ENCODE results near the gene NDUFB2. TPM values are rescaled to one million over a fixed set of nuclear protein-coding genes. Genes with fewer than 3 reads are reported as not detected.

The NDUFB2 gene
- total and polyA plus RNA-seq, 9 of the 15 experiments (the other 6 are each of a cell fraction or from before 2014, with no cell fraction given): 220 to 2,075 (median 320) TPM

- 0 out of 2 replicates have a peak, but pooled peaks have one; percentile 18 for TF ChIP-seq STAG1 (CRISPR knock-in tag; IDR thresholded peaks at IDR 0.05; ENCODE audit: borderline replicate concordance)
- peak; percentile 97 for TF ChIP-seq POLR2B (IDR thresholded peaks at IDR 0.05; ENCODE audit: low read depth, partially characterized antibody)
- peak; percentile 26 for TF ChIP-seq EGR1 (conservative IDR thresholded peaks at IDR 0.05)
- TF ChIP-seq HCFC1 (IDR thresholded peaks at IDR 0.05; ENCODE audit: low read depth, low read length): peak; percentile 88
- TF ChIP-seq PATZ1 (CRISPR knock-in tag; IDR thresholded peaks at IDR 0.05; ENCODE audit: borderline replicate concordance): no peak
- peak; percentile 63 for TF ChIP-seq KAT2B (IDR thresholded peaks at IDR 0.05; ENCODE audit: low read depth, low read length)
- no peak; the same call in 1 of the 2 replicates for TF ChIP-seq ATF3 (IDR thresholded peaks at IDR 0.05)
- TF ChIP-seq ATF3 (CRISPR knock-in tag; conservative IDR thresholded peaks at IDR 0.05): peak; percentile 79
- peak; percentile 8 for TF ChIP-seq CBFA2T2 (conservative IDR thresholded peaks at IDR 0.05)
- TF ChIP-seq HBP1 (CRISPR knock-in tag; IDR thresholded peaks at IDR 0.05): 0 out of 2 replicates have a peak, but pooled peaks have one; percentile 5
- TF ChIP-seq KAT8 (IDR thresholded peaks at IDR 0.05; ENCODE audit: low read depth): no peak
- TF ChIP-seq XRCC4 (IDR thresholded peaks at IDR 0.05; ENCODE audit: extremely low read depth, insufficient read depth, insufficient read length): no peak
- TF ChIP-seq NCOA2 (IDR thresholded peaks at IDR 0.05; ENCODE audit: partially characterized antibody in 2 of 2): no peak
- TF ChIP-seq BRD9 (IDR thresholded peaks at IDR 0.05; ENCODE audit: low read depth, partially characterized antibody): no peak
- TF ChIP-seq RREB1 (CRISPR knock-in tag; IDR thresholded peaks at IDR 0.05): peak; percentile 72; the same call in 1 of the 2 replicates
- no peak for TF ChIP-seq RAD21 (CRISPR knock-in tag; conservative IDR thresholded peaks at IDR 0.05 in 1 of 2, IDR thresholded peaks at IDR 0.05 in 1 of 2)
- peak; percentile 84 for TF ChIP-seq SIN3B (IDR thresholded peaks at IDR 0.05; ENCODE audit: low read depth)
These were observed at the start of gene NDUFB2 (continued) for GRCh38 chr7:140696680-140697446.

Measured in K562 (cell line).